ENCODE results near the gene KLF13.

- TF ChIP-seq CTCF (IDR thresholded peaks at IDR 0.05) (no peak), POLR2A (IDR thresholded peaks at IDR 0.05) (no peak)
These were observed 4.8 kb downstream of the KLF13 start for GRCh38 chr15:31331389-31331788.
